Stimulated activated CD4-positive, alpha-beta T cell treated with anti-CD3 and anti-CD28 coated beads, Interleukin-4, amount 100 ng/mL, for 4 hours (primary cell): ENCODE measurements around the gene CDK14.

Source experiments
- DNase-seq, 2 experiments: peaks; one replicate each; pipeline ENCODE4 v3.0.0-alpha.2; 2020

Gene CDK14

DNA sequence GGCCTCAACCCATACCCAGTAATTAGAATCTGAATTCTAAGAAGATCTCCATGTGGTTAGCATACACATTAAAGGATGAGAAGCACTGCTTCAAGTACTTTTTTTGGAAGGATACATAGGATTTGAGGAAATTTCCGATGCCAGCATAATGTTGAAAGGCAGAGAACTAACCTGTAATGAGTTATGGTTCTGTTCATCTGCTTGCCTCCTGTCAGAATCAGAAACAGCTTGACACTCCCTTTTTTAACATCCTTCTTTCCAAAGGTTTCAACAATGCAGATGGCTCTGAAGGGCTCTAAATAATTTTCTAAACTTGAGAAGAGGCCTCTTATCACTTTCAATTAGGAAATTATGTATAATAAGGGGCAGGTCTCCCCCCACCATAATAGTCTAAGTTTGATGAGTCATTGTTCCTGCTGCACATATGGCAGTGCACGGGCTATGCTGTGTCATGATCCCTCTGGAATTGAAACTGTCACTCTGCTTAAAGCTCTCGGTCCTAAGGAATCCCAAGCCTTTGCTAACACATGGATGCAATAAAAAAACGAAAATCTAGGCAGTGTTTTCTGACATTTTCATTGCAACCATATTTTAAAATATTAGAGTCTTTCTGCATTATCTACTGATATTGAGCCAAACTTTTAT is 376.9 kb downstream of the CDK14 start:
- DNase-seq: no peak

- no peak for DNase-seq
Observed at GRCh38 chr7:90977056-90977455, 380.9 kb downstream of the CDK14 start.

DNA sequence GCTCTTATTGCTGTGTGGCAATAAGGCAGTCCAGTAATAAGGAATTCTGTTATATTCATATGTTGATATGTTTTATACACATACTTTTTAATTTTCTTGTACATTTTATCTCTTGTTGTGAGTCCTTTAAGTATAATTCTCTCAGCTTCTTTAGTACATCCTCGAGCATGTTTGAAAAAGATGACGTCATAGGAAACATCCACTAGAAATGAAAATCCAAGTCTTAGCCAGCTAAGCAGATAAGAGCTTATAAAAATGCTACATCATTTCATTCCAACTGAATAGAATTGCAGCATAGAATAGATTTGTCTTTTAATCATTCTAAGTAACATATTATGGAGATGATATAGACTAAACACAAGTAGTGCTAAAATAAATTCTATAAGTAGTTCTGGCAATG is 384.4 kb downstream of the CDK14 start:
- DNase-seq: no peak

- no peak for DNase-seq
Observed at GRCh38 chr7:90982228-90982627, 386.1 kb downstream of the CDK14 start.

DNA sequence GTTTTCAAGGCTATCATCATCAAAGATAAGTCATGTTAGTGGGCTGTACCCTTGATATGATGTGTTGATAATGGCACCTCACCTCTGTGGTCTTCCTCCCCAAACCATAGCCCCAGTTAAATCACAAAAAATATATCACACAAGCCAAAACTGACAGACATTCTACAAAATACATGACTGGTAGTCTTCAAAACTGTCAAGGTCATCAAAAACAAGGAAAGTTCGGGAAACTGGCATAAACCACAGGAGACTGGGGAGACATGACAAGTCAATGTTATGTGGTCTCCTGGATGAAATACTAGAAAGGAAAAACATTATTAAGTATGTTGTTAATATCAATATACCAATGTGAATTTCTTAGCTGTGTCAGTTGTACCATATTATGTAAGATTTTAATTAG is 388.6 kb downstream of the CDK14 start:
- DNase-seq: no peak

DNA sequence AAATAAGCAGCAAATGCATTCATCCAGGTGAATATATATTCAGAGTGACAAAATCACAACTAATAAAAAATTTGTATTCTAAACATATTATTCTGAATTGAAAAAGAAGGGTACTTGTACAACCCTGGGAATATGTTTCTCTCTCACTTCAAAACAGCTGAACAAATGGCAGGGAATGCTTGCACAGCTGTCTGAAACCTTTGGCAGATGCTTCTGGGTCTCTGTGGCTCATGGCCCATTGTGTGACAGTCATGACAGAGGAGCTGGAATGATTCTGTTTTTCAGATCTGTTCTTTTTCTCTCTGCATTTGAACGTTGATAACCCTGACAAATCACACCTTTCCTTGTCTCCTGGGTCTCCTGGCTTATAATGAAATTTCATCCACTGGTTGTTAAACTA is 392.4 kb downstream of the CDK14 start:
- DNase-seq: no peak

- DNase-seq: no peak
Observed at GRCh38 chr7:90988996-90989765, 393.1 kb downstream of the CDK14 start.

DNA sequence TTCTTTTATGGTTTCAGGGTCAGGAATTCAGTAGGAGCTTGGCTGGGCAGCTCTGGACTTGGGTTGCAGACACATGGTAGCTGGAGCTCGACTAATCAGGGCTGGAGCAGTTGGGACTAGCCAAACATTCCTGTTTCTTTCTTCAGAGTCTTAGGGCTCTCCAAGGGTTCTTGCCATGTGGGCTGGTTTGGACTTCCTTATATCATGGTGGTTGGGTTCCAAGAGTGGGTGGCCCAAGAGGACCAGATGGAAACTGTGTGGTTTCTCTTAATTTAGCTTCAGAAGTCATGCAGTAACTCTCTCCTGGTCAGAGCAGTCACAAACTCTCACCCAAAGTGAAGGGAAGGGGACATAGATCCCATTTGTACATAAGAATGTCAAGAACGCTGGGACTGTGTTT is 398.0 kb downstream of the CDK14 start:
- DNase-seq: no peak

DNA sequence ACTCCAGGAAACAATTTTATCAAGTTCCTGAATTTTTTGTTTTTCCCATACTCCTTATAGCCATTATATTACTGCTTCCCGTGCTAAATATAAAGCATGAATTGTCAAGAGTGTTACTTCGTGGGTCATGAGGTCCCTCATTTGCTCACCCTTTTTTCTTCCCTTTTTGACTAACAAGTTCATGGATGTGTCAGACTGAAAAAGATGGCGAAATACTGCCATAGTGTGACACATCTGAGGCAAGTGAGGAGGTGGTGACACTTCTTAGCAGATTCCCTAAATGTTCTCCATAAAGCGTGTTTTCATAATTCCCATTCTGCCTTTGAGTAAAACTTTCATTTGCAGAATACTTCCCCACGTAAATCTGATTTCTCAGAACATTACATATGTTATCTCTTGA is 398.5 kb downstream of the CDK14 start:
- no peak for DNase-seq

GRCh38 chr7:90995996-90996395 is 399.9 kb downstream of the CDK14 start:
- DNase-seq: no peak

DNA sequence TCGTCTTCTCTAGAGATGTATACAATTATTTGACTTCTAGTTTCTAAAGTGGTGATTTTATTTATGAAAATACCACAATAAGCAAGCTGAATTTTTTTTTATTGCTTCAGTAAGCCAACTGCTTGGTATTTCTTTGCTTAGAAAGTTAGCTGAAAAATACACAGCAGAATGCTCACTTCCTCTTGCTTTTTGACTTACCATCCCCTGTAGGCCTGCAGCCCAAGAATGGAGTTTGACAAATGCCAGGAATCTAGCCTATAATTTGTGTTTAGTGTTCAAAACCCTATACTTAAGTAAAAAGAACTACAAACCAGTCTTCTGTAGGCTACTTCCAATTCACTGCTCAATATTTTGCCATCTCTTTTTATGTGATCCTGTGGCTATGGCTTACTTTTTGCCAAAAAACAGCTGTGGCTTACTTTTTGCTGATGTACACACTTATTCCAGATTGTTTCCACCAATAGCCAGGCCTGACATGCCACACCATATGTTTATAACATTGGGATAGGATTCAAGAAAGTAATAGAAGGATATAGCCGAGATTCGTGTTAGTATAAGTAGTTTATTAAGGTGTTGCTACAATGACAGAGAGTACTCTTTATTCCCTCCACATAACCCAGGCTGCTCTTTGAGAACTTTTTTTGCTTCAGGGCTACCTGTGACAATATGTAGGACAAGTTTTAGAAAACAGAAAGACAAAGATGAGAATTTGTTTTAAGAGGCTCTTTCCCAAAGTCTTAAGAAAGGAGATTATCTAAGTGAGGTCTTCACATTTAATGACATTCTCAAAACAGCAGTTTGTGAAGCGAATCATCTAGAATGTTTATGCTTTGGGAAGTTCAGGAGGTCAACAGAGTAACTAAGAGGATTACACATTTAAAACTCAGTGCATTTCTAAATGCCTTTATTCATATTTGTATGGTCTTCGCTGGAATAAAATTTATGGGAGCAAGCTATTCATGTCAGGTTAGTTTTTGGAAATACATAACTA is 404.2 kb downstream of the CDK14 start:
- DNase-seq: no peak

- DNase-seq: no peak
Observed at GRCh38 chr7:91005024-91005423, 408.9 kb downstream of the CDK14 start.

DNA sequence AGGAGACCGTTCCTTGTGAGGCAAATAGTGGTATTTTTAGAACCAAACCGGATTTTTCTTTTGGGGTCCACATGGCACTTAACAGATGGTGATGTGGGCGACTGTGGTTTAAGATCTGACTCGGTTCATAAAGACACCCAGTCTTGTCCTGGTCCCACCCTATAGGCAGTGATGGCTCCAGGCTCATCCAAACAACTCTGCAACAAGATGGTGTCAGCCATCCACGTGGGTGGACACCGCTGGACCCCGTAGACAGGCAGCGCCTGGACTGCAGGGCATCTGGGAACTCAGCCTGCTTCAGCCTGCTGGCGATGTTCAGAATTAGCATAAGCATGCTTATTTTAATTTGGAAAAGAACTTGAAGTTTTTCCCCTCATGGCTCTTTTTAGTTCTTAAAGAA is 409.7 kb downstream of the CDK14 start:
- DNase-seq: no peak

DNA sequence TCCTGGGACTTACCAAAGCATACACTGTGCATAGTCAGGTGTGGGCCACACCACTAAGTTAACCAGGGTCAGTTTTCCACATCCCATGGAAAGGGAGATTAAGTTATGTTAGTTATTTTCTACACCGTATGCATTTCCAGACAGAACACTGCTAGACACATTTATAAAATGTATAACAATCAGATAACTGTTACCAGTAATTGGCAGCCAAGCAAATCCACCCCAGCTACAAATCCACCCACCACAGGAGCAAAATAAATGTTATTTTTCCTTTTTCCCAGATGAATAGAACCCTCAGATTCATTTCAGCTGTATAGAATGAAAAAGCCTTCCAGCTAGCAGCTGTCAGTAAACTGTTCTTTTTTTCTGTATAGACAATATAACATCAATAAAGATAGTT is 411.2 kb downstream of the CDK14 start:
- DNase-seq: no peak

DNA sequence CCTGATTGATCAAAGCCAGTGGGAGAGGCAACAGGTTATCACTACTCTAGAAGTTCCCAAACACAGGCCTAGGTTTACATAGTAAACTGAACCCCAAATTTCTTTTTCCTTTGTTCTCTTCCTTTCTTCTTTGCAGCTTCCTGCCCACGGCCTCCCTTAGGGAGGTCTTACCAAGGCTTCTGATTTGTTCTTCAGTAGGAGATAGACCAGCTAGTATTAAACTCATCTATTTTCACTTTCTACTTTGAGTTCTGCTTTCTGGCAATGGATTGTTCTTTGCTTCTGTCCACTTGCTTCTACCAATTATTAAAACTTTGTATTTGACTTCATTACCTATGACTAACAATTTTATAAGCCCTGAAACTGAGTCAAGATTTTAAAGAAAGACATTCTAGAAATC is 417.0 kb downstream of the CDK14 start:
- DNase-seq: no peak

GRCh38 chr7:91019686-91020385 is 423.7 kb downstream of the CDK14 start:
- no peak for DNase-seq

GRCh38 chr7:91020636-91021385 is 424.7 kb downstream of the CDK14 start:
- DNase-seq: no peak

DNA sequence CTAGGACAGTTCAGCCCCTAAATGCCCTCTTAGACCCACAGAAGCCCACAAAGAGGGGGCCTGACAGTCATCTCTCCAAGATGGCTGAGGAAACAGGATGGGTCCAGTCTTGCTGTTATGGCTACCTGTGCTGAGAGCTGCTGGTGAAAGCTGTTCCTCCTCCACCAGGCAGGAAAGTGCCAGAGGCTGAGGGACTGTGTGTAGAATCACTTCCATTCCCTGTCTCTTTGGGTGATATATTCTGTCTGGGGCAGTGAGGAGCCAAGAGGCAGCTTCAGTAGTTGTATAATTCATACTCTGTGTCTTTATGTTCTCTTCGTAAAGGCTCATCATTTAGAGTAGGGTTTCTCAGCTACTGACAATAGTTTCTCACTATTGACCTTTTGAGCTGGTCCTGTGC is 425.8 kb downstream of the CDK14 start:
- DNase-seq: no peak

DNA sequence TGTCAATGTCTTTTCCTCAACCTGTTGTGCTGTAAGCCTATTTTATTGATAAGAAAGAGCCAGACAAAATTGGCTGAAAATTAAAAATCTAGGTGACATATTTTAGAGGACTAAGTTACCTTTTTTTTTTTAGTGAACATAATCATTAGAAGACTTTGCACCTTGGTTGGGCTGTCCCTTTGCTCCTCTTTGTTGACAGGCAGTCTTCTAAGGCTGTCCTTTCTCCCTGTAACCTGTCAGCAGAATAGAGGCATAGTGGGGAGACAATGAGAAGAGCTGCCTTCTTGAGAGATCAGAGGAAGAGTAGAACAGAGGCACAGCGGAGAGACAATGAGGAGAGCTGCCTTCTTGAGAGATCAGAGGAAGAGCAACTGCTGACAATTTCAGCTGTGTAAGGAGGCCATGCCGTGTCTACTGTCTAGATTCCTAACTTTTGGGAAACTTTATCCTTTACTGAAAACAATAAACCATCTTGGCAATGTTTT is 429.8 kb downstream of the CDK14 start:
- DNase-seq: no peak

GRCh38 chr7:91029688-91030087 is 433.6 kb downstream of the CDK14 start:
- DNase-seq: no peak

GRCh38 chr7:91030680-91031380 is 434.7 kb downstream of the CDK14 start:
- DNase-seq: no peak
